Hepatic stellate cell (primary cell): ENCODE data around the gene CH25H.
"Not testable (repeated sequence)": the region's sequence is repeated elsewhere in the genome, so short reads cannot be mapped to it uniquely, and the experiment has no call there.

Experiments
- DNase-seq: peaks from one replicate; pipeline ENCODE4 v3.0.0; 2011; ENCODE audit warnings: low spot score

Gene CH25H, protein sequence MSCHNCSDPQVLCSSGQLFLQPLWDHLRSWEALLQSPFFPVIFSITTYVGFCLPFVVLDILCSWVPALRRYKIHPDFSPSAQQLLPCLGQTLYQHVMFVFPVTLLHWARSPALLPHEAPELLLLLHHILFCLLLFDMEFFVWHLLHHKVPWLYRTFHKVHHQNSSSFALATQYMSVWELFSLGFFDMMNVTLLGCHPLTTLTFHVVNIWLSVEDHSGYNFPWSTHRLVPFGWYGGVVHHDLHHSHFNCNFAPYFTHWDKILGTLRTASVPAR

DNA sequence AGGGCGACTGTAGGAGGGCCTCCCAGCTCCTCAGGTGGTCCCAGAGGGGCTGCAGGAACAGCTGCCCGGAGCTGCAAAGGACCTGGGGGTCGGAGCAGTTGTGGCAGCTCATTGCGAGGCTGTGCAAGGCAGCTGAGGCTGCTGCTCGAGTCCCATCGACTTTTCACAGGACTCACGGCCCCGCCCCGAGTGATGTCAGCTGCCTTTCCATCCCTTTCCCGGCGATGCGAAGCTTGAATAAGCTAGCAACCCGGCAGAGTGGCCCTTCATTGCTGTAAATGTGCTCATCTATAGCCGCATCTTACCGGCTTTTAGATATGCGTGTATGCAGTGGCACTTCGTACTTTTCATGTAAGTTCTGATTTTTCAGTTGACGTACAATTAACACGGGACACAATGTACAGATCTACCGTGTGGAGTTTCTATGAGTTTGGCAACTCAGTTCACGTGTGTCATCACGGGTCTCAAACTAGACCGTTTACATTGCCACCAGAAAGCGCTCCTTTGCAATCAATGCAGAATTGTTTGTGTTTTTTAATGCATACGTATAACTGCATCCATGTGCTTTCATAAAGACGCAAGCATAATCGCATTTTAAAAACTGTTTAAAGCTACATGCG lies at the start of gene CH25H:
Gene CH25H (minus strand): TSS at position 137 of the 620 bp plus-strand sequence. CDS start 25 bp downstream, at position 112.
- peak; percentile 68 for DNase-seq

DNA sequence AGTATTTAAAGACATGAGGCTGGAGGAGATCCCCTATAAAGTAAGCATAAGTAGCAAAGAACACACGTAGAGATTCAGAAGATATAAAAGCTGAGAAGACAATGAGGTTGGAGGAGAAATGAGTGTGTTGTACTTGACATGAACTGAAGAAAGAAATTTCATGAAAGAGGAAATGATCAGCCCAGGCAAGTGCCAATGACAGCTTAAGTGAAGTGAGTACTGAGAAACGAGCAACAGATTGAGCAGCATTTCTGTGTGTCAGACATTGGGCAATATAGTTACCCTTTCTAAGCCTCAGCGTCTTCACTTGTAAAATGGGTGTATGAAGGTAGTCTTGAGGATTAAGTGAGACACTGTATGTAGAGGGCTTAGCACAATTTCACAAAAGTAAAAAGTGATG lies 49.2 kb upstream of the CH25H start:
- no peak for DNase-seq

DNA sequence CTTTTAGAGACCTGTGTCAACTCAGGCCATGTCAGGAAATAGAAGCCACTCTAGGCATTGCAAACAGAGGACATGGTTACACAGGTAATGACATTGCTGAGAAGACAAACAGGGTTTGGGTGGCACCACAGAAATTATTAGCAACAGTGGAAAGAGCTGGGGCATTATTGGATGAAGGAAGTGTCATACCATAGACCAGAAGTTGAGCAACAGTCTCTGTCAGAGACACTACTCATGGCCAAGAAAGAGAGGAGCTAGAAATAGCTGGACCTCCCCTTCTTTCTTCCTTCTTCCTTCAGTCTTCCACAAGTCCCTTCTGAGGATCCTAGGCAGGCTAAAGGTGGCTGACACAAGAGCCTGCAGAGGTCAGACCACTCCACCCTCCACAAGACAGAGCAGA lies 48.7 kb upstream of the CH25H start:
- DNase-seq = no peak

DNA sequence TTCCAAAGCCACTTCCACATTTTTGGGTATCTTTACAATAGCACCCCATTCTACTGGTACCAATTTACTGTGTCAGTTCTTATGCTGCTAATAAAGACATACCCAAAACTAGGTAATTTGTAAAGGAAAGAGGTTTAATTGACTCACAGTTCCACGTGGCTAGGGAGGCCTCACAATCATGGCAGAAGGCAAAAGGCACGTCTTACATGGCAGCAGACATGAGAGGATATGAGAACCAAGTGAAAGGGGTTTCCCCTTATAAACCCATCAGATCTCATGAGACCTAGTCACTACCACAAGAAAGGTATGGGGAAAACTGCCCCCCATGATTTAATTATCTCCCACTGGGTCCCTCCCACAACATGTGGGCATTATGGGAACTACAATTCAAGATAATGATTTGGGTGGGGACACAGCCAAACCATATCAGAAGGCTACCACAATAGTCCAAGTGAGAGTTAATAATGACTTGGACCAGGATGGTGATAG lies 48.0 kb upstream of the CH25H start:
- DNase-seq = not testable (repeated sequence)

DNA sequence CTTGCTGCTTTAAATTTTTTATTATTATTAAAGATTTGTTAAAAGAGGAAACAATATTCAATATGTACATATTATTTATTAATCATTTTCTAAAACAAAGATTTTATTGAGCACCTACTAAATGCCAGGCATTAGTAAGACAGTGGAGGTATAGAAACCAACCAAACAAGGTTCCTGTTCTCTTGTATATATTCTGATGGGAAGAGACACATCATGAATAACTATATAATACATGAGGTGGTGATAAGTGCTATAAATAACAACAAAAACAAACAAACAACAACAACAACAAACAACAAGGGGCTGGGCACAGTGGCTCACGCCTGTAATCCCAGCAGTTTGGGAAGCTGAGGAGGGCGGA lies 45.1 kb upstream of the CH25H start:
- no peak for DNase-seq

DNA sequence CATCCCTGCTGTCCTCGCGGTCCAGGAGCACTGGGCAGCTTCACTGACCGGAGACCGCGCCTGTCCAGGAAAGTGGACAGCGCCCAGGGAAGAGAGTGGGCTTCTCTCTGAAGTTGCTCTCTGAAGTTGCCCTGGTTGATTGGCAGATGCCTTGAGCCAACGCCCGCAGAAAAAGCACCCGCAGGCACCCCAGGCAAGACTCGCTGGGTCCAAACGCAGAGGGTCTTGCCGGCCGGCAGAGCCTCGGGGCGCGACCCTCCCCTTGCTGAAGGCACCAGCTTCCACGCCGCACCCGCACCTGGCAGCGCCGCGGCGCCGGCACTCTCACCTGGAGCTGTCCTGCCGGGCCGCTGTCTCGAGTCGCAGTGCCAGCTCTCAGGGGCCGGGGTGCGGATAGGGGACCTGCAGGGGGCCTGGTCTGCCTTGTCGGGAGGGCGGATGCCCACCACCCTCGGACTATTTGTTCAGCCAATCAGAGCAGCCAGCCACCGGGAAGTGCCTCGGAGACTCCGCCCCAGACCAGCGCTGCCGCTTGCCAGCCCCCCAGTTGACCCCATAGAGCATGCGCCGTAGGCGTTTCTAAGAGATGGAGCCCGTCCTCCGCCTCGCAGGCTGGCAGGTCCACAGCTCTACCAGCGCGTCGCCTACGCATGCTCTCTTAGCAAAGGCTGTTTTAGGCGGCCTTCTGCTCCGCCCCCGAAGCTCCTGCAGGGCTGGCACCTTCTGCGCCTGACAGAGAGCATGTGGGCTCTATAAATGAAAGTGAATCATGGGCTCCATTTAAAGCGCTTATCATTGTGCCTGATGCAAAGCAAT lies 44.5 kb upstream of the CH25H start, which contains the start of gene LIPA:
Gene LIPA (minus strand): TSS at position 367 of the 816 bp plus-strand sequence. CDS start 4,127 bp downstream, outside the sequence.
- peak; percentile 96 for DNase-seq

DNA sequence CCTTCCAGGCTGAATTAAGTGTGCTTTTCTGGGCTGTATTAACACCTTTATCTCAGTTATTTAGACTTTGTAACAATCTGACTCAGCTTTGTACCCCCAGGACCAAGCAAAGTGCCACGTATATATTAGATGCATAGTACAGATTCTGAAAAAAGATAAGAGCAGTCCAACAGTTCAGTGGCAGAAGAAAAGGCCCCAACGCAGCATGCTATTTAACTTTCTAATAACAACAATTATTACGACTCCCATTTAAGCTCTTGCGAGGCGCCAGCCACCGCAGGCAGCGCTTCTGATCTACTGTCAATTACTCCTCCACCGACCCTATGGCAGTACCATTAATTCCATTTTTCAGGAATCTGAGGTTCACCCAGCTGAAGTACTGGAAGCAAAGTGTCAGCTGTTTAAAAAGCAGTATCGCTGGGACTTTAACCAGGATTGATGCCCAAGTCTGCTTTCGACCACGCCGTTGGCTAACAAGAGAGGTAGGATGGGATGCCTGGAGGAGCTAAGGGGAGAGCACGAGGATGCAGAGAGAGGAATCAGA lies 43.8 kb upstream of the CH25H start:
- no peak for DNase-seq

DNA sequence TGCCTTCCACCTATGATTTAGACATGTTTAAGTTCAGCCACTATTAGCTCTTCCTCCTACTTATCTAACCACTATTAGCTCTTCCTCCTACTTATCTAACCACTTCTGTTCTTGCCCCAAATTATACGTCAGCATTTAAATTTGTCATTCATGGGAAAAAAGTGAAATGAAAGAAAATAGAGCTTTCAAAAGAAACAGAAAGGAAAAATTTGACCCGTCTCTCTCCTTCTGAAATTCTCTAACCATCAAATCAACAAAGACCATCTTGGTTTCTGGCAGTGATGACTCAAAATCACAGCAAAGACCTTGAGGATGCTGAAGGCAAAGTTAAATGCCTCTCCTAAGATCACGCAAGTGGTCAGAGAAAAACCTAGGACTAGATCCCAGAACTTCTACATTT lies 41.9 kb upstream of the CH25H start:
- no peak for DNase-seq

DNA sequence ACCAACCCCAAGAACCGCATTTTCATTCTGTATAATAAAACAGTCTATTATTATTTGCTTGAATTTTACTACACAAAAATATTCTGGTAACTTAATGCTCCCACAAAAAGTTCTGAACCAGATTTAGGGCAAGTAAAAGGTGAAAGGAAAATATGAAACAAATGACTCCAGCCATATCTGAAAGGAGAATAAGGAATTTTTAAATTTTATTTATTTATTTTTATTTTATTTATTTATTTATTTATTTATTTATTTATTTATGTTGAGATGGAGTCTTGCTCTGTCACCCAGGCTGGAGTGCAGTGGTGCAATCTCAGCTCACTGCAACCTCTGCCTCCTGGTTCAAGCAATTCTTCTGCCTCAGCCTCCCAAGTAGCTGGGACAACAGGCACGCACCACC lies 40.5 kb upstream of the CH25H start:
- not testable (repeated sequence) for DNase-seq

DNA sequence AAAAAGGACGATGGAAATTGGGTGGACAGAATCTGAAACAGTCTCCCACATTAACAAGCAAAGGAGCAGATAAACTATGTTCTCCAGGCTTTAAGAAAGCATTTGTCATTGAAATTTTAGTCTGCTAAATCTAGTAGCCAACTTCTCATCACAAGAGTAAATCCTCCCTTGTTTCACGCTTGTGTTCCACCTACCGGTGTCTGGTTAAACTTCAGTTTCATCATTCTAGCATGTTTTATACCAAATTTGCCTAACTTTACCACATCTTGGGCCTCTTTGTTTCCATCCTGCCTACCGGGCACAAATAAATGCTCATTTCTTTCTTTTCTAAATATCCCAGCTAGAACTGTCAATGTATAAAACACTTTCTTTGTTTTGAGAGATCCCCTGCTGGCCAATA lies 38.7 kb upstream of the CH25H start:
- no peak for DNase-seq

DNA sequence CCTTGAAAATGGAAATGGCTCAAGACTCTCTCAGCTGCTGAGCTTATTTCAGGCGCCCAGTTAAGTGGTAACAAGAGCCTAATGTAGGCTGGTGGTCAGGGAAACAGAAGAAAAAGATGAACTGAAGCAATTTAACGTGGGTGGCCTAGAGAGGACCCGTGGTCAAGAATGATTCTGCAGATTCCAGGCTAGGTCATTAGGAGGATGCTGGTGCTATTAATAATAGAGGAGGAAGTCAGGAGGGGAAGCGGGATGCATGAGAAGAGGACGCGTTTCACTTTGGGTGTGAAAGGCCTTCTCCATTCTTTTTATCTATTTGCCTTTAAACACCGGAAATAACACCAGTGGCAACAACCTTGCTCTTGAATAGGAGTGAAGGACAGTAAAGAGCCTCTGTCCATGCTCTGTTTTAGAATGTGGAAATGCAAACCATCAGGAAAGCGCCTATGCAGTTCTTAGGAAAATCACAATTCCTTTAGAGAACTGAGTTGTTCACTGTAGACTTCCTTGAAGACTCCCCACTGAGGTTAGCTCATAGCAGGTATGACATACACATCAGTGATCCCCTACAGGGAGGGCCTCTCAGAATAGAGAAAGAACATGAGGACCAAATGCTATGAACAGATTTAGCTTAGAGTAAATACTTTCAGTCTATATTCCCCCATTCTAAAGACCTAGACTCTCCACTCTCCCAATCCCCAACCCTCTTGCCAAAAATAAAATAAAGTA lies 35.9 kb upstream of the CH25H start:
- no peak for DNase-seq

DNA sequence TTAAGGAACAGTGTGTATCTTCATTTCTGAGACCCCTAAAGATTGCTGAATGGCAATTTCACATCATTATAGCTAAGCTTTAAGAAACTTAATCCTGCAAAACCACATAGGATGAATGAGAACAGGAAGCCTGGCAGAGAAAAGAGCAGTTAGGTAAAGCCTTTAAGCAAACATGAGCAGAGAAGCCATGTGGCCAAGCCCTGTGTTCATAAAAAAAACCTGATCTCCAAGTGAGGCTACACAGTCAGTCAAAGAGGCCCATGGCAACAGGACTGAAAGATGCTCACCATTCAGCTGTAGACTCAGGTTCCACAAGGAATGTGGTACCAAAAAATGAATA lies 35.2 kb upstream of the CH25H start:
- DNase-seq = no peak

DNA sequence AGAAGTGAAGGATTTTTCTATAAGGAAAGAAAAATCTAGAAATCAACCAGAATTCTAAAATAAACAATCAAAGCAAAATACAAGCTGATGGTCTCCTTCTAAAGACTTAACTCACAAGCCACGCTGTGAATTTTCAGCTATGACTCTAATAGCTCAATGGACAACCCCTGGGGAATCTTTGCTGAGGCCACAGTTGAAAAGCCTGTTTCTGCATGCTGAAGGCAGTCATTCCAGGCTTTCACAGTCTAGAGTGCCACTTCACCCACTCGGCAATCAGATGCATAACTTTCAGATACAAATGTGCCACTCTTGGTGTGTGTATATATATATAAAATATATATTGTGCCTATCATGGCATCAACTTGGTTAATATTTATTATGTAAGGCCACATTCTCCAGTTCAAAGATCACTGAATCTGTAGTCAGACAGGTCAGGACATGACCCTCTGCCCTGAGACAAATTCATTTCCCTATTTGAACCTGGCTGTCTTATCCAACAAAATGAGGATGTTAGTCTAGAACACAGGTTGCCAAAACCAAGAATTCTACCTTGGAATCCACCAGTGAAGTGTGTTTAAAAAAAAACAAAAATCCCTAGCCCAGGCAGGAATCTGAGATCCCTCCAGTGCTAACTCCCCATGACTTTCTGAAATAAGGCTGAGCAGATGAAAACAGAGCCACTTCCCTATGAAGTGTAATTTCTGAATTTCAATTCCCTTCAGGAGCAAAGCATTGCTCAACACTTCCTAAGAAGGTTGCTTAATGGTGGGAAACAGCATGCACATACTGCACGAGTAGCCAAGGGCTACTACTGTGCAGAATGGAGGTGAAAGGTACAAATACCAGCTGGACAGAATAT lies 34.6 kb upstream of the CH25H start:
- DNase-seq = no peak

DNA sequence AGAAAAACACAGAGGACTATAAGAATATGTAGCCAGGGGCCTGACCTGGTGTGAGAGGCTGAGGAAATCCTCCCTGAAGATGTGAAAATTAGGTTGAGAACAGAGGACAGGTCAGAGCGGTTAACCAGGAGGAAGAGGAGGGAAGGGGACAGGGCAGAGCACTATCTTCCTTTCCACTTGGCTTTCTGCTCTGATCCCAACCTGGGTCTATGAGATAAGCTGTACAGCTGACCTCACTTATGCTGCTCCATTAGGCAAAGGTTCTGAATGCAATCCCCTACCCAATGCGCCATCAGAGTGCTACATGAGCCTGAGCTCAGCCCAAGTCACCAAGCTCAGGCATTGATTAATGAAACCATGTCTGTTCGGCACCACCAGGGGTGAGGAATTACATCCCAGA lies 33.9 kb upstream of the CH25H start:
- no peak for DNase-seq

DNA sequence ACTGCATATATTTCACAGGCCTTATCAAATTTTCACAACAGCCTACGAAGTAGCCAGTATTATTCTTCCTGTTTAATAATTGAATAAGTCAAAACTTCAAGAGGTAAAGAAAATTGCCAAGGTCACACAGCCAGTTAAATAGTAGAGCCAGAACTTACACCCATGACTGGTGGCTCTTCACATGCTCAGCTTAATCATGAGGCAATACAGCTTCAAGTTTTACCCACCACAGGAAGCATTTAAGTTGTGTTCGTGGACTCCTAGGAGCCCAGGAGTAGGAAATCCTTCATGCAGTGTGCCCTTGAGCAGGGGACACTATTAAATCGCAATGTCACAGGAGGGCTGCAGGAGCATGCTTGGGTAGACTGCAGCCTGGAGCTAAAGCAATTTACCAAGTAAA lies 33.4 kb upstream of the CH25H start:
- no peak for DNase-seq

DNA sequence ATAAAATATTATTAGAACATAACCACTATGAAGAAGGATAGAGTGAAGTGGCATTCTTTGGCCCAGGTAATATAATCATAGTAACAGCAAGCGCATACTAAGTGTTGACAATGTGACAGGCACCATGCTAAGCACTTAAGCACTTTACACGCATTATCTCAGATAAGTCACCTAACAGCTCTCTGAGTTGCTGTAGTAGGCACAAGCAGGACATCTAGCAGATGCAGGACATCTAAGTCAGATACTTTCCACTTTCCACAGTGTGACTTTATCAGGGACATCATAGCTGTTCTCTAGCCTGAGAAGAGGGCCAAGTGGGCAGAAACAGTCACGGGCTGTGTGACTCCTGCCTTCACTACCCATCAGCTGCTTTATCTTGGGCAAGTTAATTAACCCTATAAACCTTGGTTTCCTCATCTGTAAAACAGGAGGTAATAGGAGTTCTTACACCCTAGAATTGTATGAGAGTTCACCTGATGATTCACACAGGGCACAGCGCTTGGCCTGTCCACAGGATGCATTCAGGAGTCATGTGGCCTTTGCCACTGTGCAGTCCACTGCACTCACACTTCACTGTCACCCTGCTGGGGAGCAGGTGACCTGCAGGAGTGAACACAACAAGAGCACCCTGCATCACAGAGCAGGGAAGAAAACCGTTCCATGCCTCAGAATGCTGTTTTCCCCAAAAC lies 32.0 kb upstream of the CH25H start:
- no peak for DNase-seq

DNA sequence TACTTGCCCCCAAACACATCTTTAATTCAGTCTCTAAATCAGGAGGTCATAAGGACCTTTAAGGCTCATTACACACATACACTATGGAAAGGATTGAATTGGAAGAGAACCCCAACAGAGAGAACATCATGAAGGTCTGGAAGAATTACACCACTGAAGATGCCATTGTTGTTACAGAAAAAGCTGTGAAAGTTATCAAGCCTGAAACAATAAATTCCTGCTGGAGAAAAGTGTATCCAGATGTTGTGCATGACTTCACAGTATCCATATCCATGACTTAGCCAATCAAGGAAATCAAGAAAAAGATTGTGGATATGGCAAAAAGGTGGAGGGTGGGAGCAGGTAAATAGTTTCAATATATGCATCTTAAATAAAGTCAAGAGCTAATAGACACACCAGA lies 30.7 kb upstream of the CH25H start:
- DNase-seq = no peak

DNA sequence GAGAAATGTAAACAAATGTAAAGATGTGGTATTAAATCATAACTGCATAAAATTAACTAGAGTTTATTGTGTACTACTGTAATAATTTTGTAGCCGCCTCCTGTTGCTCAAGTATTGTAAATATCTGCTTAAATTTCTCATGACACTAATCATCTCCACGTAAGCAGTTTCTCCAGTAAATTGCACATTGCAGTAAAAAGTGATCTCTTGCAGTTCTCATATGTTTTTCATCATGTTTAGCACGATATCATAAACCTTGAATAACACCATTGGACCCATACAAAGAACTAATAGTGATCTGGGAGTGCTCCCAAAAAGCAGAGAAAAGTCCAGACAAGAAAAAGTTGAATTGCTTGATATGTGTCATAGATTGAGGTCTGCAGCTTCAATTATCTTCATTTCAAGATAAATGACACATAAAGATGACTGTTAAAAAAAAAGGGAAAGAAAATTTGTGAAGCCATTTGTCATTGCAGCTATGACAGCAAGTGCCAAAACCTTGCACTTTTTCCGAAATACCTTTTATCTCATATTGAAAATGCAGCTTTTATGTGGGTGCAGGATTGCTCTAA lies 29.2 kb upstream of the CH25H start:
- no peak for DNase-seq

DNA sequence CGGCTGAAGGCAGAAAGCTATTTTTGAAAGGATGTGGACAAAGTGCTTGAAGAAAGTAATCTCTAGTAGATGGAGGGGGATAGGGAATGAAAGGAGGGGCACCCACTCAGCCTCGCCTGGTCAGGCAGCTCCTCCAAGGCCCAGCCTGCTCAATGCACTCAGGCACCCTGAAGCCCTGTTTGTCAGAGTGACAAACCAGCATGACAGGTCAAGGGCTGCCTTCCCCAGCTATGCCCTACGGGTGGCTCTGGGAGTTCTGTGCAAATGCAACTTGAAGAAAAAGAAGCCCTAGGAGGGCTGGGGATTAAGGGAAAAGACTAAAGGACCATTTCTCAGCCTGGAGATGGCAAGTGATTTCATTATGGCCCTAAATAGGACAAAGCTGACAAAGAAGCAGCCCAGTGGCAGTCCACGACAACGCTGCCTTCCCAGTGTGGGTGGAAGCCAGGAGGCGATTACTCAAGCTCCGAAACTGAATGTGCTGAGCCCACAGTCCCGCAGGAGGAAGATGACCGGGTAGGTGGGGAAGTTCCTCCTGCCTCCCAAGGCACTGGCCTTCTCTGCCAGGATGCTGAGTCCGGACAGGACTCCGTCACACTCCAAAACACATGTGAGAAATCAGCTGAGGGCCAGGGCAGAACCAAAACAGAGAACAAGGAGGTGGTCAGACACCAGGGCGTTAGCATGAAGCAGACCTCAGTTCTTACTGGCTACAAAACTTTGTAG lies 28.1 kb upstream of the CH25H start:
- DNase-seq = no peak
